IMR-90 (cell line): ENCODE measurements around the gene POR.

ENCODE experiments used
- MAFK ChIP-seq: IDR thresholded peaks from 2 replicates; pipeline ENCODE4 v1.6.1; 2012; ENCODE audit warnings: low read depth, low read length, improper control_type of control experiment
- RFX5 ChIP-seq: IDR thresholded peaks from 2 replicates; pipeline ENCODE4 v1.8.0; 2012; ENCODE audit warnings: low read depth, mild to moderate bottlenecking, low read length, moderate library complexity
- TF ChIP-seq, protein P1 (sequence below): conservative IDR thresholded peaks from 2 replicates; pipeline ENCODE4 v1.5.1; 2012; ENCODE audit warnings: mild to moderate bottlenecking, low read depth, low read length, improper control_type of control experiment

GRCh38 chr7:75981453-75982305 lies 66.7 kb downstream of the POR start:
- TF ChIP-seq MAFK (no peak), RFX5 (no peak)
- TF ChIP-seq, protein P1, sequence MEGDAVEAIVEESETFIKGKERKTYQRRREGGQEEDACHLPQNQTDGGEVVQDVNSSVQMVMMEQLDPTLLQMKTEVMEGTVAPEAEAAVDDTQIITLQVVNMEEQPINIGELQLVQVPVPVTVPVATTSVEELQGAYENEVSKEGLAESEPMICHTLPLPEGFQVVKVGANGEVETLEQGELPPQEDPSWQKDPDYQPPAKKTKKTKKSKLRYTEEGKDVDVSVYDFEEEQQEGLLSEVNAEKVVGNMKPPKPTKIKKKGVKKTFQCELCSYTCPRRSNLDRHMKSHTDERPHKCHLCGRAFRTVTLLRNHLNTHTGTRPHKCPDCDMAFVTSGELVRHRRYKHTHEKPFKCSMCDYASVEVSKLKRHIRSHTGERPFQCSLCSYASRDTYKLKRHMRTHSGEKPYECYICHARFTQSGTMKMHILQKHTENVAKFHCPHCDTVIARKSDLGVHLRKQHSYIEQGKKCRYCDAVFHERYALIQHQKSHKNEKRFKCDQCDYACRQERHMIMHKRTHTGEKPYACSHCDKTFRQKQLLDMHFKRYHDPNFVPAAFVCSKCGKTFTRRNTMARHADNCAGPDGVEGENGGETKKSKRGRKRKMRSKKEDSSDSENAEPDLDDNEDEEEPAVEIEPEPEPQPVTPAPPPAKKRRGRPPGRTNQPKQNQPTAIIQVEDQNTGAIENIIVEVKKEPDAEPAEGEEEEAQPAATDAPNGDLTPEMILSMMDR: no peak
